NCI-H2107 (cell line): ENCODE data around the gene LMO7.

Experiments used
- DNase-seq: peaks from one replicate; lab custom pipeline; 2025; lab: John Stamatoyannopoulos, UW

The LMO7 gene

DNA sequence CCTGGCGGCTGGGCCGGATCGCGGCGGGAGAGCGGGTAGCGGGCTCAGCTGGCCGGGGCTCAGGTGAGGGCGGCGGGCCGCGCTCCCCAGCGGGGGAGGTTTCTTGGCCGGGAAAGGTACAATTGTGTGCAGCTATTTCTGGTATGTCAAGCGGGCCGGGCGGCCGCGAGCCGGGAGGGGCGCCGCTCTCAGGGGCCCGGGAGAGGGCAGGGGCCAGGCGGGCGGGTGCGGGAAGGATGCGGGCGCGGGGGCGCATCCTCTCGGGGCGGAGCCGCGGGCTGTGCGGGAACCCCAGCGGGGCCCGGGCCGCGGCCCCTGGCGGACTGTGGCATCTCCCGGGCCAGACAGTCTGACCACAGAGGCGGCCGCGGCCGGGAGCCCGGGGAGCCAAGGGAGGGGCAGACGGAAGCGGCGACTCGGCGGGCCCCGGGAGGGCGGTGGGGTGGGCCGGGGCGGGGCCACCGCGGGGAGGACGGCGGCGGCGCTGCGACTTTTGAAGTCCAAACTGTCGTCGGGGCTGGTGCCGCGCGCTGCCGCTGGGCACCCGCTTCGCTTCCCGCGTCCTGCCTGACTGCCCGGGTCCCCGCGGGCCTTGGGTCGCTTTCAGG lies at the start of gene LMO7:
TSS of gene LMO7 (plus strand) at position 503 of the 608 bp plus-strand sequence. CDS start 328 bp downstream, outside the sequence.
- no peak for DNase-seq

DNA sequence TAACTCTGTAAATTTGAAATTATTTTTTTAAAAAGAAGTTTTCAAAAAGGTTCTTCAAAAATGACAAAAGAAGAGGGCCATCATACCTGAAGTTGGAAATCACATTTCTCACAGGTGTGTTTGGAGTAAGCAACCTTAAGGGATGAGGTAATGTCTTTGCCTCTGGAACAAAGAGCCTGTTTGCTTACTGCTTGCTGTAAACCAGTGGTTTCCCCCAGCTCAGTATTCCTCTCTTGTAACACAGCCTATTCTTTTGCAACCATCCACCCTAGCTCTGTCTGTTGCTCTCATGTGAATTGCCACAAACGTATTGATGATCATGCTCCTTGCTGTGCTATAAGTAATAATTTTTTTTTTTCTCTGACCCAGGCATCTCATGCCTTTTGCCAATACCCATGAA lies 48.5 kb upstream of the LMO7 start:
- no peak for DNase-seq

DNA sequence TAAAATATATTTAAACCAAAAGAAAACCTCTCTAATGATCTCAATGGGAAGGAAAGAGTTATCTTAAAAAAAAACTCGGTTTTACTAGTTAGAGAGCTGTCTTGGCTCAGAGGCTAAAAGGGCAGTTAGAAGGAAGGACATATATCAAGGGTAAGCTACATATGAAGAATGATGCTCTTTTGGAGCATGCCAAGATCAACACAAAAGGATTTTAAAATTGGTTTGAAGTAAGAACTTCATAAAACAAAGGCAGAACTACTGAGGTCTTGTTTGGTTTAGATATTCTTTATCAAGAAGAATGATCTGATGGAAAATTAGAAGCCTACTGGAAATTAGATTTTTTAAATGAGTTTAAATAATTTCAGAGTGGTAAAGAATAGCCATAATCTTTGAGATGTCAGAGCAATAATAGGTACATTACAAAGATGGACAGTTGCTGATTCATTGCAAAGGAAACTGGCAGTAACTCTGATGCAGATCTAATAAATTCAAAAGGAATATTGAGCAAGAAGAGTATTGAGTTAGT lies 39.4 kb upstream of the LMO7 start:
- DNase-seq = no peak

DNA sequence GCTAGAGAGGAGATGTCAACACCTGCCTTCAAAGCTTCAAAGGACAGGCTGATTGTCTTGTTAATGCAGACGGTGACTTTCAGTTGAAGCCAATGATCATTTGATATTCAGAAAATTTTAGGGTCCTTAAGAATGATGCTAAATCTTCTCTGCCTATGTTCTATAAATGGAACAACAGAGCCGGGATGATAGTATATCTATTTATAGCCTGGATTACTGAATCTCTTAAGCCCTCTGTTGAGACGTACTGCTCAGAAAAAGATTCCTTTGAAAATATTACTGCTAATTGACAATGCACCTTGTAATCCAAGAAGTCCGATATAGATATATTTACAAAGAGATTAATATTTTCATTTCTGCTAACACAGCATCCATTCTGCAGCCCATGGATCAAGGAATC lies 35.8 kb upstream of the LMO7 start:
- DNase-seq = no peak

DNA sequence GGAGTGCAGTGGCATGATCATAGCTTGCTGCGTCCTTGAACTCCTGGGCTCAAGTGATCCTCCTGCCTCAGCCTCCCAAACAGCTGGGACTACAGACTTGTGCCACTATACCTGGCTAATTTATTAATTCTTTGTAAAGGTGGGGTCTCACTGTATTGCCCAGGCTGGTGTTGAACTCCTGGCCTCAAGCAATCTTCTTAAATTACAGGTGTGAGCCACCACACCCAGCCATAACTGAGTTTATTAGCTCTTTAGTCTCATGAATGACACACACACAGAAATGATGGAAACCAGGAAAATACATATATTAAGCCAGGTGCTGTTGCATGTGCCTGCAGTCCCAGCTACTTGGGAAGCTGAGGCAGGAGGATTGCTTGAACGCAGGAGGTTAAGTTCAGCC lies 33.1 kb upstream of the LMO7 start:
- DNase-seq = no peak

DNA sequence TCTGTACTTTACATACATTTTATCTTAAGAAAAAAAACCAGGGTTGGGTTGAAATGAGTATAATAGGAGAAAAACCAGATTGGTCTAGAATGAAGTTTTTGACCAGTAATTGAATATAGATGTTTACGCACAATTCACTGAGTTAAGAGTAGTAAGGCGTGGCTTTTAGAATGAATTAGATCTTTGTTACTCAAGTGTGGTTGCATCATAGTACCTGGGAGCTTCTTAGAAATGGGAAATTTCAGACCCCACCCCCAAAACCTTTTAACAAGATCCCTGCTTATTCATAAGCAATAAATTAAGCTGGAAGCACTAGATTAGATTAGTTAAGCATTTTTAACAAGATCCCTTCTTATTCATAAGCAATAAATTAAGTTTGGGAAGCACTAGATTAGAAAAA lies 28.7 kb upstream of the LMO7 start:
- DNase-seq = no peak

DNA sequence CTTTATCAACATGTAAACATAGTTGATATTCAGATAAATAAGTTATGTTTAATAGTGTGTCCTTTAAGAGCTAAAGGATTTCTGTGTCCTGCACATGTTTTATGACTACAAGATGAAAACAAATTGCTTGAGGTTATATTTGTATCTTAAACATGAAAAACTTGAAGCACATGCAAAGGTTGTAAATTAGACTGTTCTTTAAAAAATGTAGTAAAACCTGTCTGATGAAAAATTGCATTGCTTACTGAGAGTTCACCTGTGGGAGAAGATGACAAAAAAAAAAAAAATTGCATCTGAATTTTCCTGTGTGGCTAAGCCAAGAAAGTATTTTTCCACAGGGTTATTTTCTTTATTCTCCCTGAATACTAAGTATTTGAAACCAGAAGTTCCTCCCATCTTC lies 25.7 kb upstream of the LMO7 start:
- no peak for DNase-seq

DNA sequence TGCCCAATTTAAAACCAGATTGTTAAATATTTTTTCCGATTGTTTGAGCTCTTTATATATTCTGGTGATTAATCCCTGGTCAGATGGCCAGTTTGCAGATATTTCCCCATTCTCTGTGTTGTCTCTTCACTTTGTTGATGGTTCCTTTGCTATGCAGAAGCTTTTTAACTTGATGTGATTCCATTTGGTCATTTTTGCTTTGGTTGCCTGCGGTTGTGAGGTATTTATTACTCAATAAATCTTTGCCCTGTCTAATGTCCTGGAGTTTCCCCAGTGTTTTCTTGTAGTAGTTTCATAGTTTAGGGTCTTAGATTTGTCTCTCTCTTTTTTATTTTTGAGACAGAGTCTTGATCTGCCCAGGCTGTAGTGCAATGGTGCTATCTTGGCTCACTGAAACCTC lies 23.8 kb upstream of the LMO7 start:
- no peak for DNase-seq

DNA sequence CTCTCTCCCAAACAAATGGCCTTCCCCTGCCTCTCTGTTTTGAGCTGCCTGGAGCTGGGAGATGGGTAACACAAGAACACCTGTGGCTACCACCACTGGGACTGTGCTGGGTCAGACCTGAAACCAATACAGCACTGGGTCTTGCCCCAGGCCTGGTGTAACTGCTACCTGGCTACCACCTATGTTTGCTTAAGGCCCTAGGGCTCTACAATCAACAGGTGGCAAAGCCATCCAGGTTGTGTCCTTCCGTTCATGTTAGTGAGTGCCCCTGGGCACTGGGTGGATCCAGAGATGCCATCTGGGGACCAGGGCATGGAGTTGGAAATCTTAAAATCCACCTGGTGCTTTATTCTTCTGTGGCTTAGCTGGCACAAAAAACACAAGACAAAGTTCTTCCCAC lies 18.9 kb upstream of the LMO7 start:
- no peak for DNase-seq

DNA sequence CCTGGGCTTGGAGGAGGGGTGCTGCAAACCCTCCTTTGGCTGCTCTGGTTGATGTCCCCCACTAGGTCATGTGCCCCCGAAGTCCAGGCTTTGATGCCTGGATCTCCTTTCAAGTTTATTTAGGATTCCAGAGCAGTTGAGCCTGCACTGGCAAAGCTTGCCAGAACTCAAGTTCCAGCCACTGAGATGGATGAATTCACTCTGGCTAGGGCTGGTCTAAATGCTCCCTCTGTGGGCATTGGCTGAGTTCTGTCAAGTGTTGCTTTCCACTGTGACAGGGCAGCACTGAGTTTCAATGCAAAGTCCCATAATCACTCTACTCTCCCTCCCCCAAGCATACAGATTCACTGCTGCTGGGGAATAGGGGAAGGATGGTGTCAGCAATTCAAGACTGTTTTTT lies 17.8 kb upstream of the LMO7 start:
- no peak for DNase-seq

DNA sequence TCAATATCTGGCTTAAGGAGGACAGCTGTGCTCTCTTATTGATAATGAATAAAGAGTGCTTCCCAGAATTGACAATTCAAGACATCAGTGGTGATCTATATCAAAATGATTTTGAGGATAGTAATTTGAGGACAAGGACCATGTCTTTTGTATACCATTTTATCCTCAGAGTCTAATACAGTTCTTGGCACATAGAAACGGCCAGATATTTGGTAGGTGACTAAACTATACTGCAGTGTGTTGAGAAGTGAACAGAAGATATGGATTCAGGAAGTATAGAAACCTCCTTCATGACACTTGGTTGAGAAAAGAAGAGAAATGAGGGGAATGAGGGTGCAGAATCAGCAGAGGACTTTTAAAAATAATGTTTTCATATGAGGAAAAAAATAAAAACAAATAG lies 16.1 kb upstream of the LMO7 start:
- DNase-seq = no peak

DNA sequence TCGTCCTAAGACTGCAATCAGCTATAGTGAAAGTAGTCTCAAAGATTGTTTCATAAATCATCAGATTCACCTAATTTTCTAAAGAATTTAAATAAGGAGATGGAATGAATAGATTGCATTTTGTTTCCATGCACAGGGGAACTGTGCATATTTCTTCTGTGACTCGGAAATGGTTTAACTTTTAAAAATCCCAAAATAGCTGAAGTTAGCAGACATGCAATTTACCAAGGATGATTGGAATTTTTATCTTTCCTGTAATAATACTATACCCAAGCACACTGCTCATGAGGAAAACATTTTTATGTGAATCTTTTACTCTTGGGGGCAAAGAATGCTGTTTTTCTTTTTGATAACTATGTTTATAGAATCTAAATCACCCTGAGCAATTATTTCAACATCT lies 15.0 kb upstream of the LMO7 start:
- DNase-seq = no peak

DNA sequence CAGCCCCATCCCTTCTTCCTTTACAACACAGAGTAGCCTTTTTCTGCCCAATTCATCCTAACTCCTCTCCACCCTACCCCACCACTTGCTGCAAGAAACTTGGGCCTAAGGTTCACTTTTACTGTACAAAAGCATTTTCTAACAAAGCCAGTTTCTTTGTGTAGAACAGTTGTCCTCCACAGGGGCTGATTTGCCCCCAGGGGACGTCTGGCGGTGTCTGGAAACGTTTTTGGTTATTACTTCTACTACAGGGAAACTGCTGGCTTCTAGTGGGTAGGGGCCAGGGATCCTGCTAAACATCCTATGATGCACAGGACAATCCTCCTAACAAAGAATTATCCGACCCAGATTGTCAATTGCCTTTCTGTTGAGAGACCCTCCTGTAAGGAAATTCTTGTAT lies 7.3 kb upstream of the LMO7 start:
- no peak for DNase-seq

DNA sequence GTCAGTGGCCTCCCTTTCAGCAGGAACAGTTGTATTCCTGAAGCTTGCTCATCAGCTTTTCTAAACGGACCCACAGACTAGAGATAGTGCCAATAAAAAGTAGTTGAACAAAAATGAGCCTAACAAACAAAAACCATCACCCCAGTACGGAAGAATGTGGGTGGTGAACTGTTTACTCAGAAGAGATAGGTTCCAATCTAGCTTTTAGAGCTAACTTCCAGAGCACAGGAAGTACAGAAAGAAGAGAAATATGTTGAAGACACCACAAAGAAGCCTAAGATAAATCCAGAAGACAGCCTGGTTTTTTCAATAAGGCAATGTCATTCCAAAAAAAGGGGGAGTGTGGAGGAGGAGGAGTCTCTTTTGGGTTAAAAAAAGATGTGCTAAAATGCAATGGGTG lies 2.8 kb upstream of the LMO7 start:
- DNase-seq = no peak

DNA sequence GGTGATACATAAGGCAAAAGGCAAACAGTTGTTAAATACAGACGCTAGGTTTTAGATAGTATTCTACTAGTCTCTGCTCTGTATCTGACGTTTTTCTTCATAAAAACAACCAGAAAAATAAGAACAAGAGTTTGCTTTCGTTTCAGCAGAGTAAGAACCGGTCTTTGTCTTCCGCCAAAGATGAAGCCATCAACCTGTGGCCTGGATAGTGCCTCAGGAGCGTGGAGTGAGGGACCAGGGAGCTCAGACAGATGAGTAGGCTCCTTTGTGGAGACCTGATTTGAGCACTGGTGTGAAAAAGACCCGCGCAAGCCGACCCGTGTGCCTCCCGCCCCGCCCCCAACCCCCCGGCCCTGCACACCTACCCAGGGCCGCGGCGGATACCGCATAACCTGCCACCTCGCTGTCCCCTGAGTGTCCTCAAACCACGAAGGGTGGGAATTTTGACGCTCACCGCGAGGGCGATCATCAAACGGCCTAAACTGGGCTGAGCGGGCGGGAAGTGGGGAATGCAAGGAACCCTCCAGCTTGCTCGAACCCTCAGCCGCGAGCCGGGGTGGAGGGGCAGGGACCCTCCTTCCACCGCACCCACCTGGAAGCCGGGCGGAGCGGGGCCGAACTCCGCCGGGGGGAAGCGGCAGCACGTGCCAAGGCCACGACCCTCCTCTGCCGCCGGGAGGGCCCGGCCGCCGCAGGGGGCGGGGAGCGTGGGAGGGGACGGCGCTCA lies 866 bp upstream of the LMO7 start:
- no peak for DNase-seq

DNA sequence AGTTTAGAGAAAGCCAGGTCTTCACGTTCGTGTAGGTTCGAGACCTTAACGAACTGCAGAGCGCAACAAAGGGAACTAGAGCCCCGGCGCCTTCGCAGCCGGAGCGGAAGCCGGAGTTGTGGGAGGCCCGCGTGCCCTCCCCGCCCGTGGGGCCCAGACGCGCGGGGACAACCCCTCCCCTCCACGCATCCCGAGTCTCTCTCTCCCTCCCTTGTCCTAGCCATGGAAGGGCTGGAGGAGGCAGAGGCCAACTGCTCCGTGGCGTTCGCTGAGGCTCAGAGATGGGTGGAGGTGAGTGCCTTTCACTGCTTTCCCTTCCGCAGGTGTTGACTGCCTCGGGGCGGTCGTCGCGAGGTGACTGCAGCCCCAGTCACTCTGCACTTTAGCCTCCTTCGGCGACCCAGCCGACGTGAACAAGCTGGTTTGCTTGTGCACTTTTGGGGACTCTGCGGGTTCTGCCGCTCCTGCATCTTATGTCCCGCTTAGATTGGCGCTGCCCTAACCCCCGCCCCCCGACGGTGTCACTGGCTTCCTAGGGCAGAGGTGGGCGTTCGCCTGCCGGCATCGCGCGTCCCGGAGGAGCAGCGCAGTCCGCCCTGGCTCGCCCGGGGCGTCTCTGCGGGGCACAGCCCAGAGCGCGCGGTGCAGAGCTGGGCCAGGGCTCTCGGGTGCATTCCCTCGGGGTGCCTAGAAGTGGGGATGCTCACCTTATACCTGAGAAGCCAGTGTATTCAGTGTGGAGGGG lies 478 bp downstream of the LMO7 start:
- no peak for DNase-seq

DNA sequence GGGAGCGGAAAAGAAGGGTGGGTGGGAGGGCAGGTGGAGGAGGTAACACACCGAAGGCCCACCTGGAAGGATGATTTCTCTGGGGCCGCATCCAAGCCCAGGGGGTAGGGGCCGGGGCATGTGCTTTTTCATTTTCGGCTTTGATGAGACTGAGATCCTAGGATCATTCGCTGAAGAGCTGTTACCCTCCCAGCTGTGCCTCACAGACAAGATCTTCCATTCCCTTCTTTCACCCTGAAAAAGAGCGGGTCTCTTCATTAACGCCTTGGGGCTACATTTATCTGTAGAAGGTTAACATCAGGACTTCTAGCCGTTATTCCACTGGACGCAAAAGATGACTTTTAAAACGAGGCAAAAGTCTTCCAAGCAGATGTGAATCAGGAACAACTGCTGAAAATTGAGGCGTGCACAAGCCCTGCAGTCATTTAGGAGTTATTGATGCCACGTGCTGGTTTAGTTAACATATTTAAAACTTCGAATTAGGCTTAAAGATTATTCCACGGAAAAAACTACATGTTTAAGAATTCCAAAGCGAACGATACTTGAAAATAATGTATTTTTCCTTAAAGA lies 1.1 kb downstream of the LMO7 start:
- DNase-seq = no peak

DNA sequence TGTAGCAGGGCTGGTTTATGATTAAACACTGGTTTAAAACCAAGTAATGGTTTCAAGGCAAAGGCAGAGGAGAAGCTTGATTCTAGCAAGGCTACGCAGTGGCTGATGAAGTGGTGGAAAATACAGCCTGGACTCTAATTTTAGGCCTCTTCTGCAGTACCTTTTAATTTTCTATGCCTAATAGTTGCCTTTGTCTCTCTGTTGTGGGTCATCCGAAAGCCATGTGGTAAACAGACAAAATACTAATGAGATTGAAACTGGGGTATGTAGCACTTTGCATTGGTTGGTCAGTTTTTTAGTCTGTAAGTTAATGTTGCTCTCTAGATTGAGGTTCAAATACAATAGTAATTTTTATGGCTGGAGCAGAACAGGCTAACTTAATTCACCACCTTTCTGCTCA lies 3.3 kb downstream of the LMO7 start:
- no peak for DNase-seq

DNA sequence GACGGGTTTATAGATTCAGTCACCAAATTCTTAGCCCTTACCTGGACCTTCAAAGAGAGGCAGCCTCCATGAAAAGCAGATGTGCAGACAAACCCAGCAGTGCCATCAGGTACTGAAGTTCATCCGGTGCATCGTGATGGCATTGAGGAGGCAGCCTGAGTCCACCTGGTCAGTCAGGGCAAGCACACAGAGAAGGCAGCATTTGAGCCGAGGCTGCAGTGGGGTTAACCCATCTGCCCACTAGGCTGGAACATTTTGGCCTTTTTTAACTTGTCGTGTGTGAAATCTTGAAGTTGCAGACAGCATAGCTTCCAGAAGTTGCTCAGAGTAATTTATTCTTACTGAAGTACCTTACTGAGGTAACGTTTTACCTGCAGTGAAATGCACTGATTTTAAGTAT lies 4.9 kb downstream of the LMO7 start:
- no peak for DNase-seq

DNA sequence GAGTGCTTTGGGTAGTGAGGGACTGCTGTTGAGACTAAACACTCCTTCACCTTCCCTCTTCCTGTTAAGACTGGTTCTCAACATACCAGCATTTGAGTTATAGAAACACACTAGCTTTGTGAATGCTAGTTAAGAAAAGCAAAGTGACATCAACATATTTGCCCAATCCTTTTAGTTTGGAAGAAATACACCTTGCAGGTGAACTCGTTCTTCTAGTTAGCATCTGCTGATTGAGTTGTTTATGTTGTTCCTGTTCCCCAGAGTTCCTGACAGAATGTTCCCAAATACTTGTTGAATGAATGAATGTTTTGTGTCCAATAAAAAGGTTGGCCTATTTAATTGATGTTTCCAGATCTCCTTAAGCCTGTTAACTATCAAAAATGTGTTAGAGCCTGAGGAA lies 7.1 kb downstream of the LMO7 start:
- DNase-seq = no peak

DNA sequence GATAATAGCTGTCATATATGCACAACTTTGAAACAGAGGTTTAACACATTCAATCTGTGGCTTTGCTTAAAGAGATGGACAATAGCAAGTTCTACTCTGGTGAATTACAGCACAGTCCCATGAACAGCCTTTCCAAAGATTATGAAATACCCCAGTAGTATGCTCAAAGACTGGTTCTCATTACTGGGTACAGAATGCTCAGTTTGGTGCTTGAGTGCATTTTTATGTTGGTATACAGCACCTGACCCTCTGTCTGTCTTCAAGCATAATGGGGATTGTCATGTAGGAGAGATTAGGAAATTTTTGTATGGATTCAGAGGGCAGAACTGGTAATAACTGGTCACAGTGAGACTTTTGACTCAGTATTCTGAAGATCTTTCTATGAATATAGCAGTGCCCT lies 7.6 kb downstream of the LMO7 start:
- no peak for DNase-seq

DNA sequence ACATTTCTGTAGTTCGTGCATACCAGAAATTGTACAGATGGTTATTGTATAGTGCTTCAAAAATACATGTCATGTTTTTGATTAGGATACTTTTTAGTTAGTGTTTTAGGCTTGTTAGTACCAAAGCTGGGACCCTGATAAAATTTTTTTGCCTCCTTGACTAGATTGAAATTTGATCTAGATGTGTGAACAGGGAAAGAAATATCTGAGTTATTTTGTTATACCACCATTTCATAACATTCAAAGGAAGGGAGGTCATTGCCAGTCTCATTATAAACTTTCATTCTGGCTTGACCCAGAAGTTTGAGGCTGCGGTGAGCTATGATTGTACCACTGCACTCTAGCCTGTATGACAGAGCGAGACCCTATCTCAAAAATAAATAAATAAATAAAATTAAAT lies 9.0 kb downstream of the LMO7 start:
- no peak for DNase-seq
